GM18951 (cell line): ENCODE data around the gene SLC45A1.

Experiments
- POLR2A ChIP-seq: IDR thresholded peaks from 4 replicates; pipeline ENCODE4 v1.6.1; 2011; ENCODE audit warnings: mild to moderate bottlenecking; ENCODE audit not compliant: insufficient read length, insufficient read depth; ENCODE audit errors: extremely low read depth
- in situ Hi-C: fragments of 300-500 bp; cut with MboI; formaldehyde crosslinking; loops from one replicate; pipeline ENCODE4 v1.12.0; 2022; ENCODE audit warnings: low sequenced_read_pairs, mixed read lengths, inconsistent platforms; ENCODE audit not compliant: unreplicated experiment

The SLC45A1 gene

DNA sequence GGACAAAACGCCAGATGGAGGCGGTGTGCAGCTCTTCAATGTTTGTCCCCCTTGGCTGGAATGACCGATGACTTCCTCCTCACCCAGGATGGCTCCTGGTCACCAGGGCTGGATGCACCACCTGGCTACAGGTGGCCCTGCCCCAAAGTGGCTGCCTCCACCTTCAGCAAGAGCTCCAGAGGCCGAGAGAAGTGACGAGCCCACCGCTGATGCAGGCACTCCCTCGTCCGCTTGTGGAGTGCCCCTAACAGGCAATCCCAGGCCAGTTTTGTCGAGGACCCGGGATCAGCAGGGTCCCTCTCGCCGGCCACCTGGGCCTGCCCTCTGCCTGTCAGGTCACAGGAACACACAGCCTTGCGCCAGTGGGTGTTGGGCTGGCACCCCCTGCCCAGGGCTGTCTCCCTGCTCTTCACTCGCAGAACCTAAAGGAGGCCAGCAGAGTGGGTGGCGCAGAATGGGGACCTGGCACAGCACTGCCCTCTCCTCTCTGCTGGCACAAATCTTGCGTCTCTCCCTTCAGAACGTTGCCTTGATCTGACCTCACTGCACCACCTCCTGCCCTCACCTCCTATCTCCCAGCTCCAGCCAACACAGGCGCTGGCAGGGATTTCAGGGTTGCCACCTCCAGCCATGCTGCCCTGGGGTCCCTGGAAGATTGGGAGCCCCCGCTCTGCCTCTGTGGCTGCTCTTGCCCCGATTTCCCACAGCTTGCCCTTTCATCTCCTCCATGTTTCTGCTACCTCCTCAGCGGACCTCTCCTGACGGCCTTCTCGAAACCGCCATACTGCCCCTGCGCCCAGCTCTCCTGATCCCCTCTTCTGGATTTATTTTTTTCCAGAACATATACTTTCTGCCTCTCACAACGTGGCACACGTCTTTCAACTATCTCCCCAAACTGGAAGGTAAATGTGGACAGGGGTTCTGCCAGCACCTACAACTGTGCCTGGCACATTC is 38.6 kb downstream of the SLC45A1 start:
- TF ChIP-seq POLR2A = no peak
- in situ Hi-C loops = no loop called here

DNA sequence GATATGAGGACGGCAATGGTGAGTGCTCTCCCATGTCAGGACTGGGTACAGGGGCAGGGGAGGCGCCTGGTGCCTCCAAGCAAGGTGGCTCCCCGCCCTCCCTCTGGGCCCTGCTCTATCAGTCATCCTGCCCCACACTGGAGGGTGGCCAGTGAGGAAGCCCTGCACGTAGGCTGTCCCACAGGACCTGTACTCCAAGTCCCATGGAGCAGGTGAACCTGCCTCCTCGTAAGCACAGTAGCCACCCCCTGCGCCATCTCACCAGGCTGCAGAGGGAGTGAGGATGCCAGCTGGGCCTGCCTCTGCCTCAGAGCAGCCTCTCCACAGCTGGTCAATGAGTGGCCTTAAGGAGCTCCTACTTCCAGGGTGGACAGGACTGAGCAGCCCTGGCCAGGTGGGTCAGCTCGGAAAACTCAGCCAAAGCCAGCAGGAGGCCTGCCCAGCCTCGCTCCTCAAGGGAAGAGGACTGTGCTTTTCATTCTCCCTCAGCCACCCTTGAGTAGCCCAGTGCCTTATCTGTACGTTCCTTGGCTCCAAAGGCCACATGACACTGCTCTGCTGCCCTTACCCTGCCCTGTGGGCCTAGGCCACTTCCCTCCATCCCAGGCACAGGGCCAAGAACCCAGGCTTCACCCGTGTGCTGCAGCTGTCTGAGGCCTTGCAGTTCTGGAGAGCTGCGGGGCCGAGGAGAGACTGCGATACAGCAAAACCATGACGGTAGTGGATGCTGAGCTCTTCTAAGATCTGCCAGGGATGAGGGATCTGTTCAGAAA is 39.6 kb downstream of the SLC45A1 start:
- in situ Hi-C loops = no loop called here
- TF ChIP-seq POLR2A = no peak

DNA sequence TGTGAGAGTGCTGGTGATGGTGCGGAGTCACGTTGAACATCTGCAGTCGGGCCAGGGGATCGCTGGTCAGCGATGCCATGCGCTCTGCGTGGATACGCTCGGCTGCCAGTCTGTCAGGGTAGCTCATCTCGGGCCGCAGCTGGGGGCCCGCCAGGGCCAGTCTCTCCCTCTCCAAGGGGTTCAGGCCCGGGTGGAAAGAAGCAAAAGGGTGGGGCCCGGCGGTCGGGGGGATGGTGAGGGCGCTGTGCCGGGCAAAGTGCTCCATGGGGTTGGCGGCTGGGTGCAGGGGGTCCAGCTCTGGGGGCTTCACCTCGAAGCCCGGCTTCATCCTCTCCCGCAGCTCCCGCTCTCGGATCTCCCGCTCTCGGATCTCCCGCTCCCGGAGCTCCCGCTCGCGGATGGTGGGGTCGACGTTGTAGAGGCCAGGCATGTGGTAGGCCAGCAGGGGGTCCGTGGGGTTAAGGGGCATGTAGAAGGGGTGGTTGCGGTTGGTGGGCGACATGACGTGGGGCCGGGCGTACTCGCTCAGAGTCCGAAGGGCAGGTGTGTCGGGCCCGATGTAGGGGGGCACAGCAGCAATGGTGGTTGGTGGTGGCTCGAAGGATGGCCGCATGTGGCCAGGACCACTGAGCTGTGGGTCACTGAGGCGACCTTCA is 40.5 kb downstream of the SLC45A1 start:
- in situ Hi-C loops = no loop called here
- no peak for TF ChIP-seq POLR2A

DNA sequence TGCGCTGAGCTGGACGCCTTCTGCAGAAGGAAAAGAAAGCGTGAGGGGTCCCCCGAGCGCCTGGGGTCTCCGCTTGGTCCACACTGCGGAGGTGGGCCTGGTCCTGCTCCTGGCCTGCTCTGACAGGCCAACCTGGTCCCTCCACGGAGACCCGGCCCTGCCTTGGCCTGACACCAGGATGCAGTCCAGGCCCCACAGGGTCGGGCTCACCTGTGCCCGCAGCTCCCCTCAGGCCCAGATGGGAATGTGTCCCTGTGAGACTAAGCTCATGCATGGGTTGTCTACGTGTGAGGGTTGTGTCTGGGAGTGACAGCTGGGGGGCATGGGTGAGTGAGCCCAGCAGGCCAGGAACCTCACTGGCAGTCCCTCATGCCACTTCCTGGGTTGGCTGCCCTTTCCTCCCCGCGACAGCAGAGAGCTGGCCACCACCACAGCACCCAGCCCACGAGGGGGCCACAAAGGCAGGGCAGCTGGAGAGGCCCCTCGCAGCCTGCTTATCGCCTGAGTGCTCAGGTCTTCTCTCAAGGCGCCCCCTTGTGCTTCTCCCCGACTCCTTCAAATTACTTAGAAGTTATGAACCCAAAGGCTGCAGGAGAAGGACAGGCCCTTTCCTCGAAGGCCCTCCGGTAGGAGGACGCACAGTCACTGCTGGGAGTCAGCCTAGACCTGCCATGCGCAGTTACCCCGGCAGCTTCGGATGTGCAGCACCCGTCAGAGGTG is 41.1 kb downstream of the SLC45A1 start:
- in situ Hi-C loops = no loop called here

DNA sequence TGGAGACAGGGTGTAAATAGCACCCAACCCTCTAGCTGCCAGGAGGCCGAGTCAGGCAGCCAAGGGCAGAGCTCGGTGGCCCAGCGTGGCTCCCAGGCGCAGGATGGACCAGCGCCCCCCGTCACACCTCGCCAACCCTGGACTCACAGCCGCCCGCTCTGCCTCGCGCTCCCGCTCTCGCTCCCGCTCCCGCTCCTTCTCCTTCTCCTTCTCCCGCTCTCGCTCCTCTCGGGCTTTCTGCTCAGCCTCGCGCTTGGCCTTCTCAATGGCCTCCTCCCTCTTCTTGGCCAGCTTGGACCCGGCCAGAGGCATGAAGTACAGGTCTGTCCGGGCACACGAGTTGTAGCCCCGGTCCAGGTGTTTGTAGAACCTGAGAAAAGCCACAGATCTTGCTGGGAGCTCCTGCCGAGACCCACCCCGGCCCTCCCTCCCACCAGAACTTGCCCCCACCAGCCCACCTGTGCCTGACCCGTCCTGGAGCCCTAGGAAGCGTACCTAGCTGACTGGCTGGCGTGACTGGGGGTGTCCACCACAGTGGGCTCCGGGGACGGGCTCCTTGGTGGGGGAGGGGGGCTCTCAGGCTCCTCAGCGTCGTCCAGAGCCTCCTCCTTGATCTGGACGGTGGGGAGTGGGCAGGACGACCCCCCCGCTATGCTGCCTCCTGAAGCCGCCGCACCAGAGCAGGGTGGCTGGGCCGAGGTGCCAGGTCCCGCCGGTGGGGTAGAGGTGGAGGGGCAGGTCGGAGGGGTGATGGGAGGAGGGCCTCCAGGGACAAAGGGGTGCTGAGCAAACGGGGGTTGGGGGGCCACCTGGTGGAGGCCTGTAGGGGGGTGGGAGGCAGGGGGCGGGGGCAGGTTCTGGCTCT is 41.9 kb downstream of the SLC45A1 start:
- TF ChIP-seq POLR2A = no peak
- in situ Hi-C loops = no loop called here

More for the DNA sequence above, 41.1 kb downstream of the SLC45A1 start:
- TF ChIP-seq POLR2A = peak; percentile 26

DNA sequence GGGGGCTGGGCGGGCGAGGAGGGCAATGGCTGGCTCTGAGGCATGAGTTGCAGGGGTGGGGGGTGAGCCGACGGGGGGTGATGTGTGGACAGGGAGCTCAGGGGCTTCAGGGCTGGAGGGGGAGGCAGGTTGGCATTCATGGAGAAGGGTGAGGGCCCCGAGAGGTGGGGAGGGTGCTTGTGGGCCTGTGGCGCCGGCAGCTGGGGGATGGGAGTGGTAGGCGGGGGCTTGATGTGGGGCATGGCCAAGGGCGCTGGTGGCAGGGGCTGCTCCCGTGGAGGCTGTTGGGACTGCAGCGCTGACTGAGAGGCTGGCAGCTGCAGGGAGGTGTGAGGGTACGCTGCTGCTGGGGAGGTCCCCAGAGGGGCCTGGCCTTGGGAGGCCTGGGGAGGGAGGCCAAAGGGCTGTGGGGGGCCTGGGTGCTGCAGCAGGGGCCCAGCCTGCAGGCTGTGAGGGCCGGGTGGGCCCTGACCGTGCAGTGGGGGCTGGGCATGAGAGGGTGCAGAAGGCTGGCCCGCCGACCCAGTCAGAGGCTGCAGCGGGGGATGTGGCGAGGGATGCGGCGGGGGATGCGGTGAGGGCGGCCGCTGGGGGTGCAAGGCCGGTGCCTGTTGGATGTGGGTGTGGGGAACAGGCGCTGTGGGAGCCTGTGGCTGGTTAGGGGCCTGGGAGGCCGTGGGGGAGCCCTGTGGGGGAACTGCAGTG is 42.7 kb downstream of the SLC45A1 start:
- no peak for TF ChIP-seq POLR2A
- in situ Hi-C loops = no loop called here

DNA sequence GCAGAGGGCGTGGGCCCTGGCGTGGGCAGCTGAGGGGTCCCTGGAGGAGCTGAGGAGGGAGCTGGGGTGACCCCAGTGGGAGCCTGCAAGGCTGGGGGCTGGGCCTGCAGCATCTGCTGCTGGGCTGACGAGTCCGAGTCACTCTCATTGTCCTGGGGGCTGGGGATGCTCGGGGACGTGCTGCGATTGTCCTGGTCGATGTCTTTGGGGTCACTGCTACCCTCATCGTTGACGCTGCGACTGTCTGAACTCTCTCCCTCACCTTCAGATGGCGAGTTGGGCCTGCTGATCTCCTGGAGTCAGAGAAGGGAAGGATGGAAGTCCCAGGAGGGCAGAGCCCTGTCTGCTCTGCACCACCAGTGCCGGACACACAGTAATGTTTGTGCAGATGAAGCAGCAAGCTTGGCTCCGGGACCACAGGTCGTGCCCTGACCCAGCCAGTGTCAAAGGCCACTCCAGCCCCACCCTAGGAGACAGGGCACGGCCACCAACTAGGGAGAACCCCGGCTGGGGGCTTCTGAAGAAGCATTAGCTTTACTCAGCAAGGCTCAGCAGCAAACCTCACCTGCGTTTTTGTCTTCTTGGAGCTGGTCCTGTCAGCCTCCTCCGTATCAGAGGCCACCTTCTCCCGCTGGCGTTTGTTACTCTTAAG is 43.4 kb downstream of the SLC45A1 start:
- in situ Hi-C loops = no loop called here

DNA sequence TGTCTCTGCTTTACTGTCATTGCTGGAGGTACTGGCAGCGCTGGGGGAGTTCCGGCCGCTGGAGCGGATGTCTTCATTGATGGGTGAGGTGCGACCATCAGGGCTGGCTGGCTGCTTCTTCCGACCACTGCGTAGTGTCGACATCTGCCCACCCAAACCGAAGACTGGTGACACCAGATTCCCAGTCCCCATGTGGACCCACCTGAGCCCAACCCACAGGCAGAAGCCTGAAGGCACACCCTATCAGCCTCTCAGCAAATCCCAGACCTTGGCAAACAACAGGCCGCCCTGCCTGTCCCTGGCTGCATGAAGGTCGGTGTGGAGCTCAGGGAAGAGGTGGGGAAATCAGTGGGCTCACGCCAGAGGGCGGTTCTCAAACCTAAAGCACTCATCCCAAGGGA is 44.8 kb downstream of the SLC45A1 start:
- in situ Hi-C loops = no loop called here
- no peak for TF ChIP-seq POLR2A

More for the DNA sequence above, 43.4 kb downstream of the SLC45A1 start:
- no peak for TF ChIP-seq POLR2A

DNA sequence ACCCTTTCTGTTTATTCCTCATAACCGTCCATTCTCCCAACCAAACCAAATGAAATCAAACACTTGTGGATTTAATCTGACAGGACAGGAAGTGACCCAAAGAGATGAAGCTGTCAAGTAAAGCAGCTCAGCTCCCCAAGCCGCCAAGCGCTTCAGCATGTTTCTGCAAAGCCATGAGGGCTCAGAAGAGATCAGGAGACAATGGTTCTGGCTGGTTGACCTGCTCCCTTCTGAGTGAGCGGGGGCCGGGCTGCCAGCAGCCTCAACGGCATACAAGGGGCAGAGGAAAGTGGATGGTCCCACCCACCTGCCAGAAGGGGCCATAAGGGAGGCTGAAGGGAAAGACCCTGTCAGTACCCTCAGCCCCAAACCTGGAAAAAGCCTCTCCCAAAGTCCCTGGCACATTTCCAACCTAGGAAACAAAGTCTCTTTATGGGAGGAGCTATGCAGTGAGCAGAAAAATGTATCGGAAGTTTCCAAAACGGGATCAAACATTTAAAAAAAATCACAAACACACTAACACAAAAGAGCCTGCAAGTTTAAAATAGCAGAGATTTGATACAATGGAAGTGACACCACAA is 45.4 kb downstream of the SLC45A1 start:
- TF ChIP-seq POLR2A = no peak
- in situ Hi-C loops = no loop called here

DNA sequence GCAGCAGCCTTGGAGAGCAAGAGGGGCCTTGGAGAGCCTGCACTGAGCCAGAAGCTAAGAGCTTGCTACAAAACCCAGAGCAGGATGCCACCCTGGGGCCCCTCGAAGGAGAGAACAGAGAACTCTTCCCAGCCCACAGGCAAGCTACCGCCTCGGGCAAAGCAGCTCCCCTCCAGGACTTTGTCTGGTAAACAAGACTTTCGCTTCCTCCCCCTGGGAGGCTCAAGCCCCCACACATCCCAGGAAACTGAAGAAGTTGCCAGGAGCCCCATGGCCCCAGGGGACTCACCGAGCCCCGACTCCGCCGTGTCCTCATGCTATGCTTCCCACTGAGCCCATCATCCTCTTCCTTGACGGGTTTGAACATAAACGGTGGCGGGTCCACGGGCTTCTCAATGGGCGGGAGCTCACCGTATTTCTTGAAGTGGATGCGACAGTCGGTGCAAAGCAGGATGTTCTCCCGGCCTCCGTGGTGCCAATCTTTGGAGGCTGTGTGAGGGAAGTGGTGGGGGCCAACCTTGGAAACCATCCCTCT is 45.9 kb downstream of the SLC45A1 start:
- in situ Hi-C loops = no loop called here

More for the DNA sequence above, 45.9 kb downstream of the SLC45A1 start:
- TF ChIP-seq POLR2A = no peak
